Smooth muscle cell (in vitro differentiated cells): ENCODE measurements around the gene SCAI. TPM values are rescaled to one million over a fixed set of nuclear protein-coding genes. Genes with fewer than 3 reads are reported as not detected.
"Not testable (repeated sequence)": the region's sequence is repeated elsewhere in the genome, so short reads cannot be mapped to it uniquely, and the experiment has no call there.

ENCODE experiments used
- DNase-seq: peaks from one replicate; lab custom pipeline; 2025; ENCODE audit not compliant: unreplicated experiment; lab: John Stamatoyannopoulos, UW
- H2AFZ ChIP-seq: fragments of 200-600 bp; sonication (generic); 2 replicates; pipeline ENCODE4 v1.6.0; 2016; ENCODE audit warnings: antibody characterized with exemption, low read depth, mild to moderate bottlenecking
- H3F3A ChIP-seq: fragments of 200-600 bp; sonication (generic); 2 replicates; pipeline ENCODE4 v1.6.0; 2017; ENCODE audit warnings: antibody characterized with exemption, low read depth
- H3K27ac ChIP-seq: fragments of 200-600 bp; sonication (generic); 2 replicates; pipeline ENCODE4 v1.5.1; 2016; ENCODE audit warnings: low read depth, mild to moderate bottlenecking
- H3K27me3 ChIP-seq: fragments of 200-600 bp; sonication (generic); 2 replicates; pipeline ENCODE4 v1.6.1; 2016; ENCODE audit warnings: low read depth, mild to moderate bottlenecking
- H3K36me3 ChIP-seq: fragments of 200-600 bp; sonication (generic); 2 replicates; pipeline ENCODE4 v1.5.1; 2016; ENCODE audit warnings: low read depth
- H3K4me1 ChIP-seq: fragments of 200-600 bp; sonication (generic); 2 replicates; pipeline ENCODE4 v1.5.1; 2016; ENCODE audit warnings: low read depth
- H3K4me2 ChIP-seq: fragments of 200-600 bp; sonication (generic); 2 replicates; pipeline ENCODE4 v1.6.0; 2016; ENCODE audit warnings: mild to moderate bottlenecking
- H3K4me3 ChIP-seq: fragments of 200-600 bp; sonication (generic); 2 replicates; pipeline ENCODE4 v1.5.1; 2016; ENCODE audit warnings: mild to moderate bottlenecking
- H3K79me2 ChIP-seq: fragments of 200-600 bp; sonication (generic); 2 replicates; pipeline ENCODE4 v1.6.0; 2016; ENCODE audit warnings: low read depth, mild to moderate bottlenecking
- H3K9ac ChIP-seq: fragments of 200-600 bp; sonication (generic); 2 replicates; pipeline ENCODE4 v1.6.0; 2016; ENCODE audit warnings: low read depth
- H3K9me3 ChIP-seq: fragments of 200-600 bp; sonication (generic); replicated peaks from 2 replicates; pipeline ENCODE4 v1.5.1; 2016; ENCODE audit warnings: low read depth
- H4K20me1 ChIP-seq: fragments of 200-600 bp; sonication (generic); 2 replicates; pipeline ENCODE4 v1.6.0; 2016; ENCODE audit warnings: low read depth
- CTCF ChIP-seq: fragments of 200-600 bp; sonication (generic); IDR thresholded peaks from 2 replicates; pipeline ENCODE4 v1.5.1; 2017; ENCODE audit warnings: borderline replicate concordance, mild to moderate bottlenecking, antibody characterized with exemption; ENCODE audit not compliant: insufficient read depth, poor library complexity, severe bottlenecking
- WGBS: methylation state at CpG from one replicate; pipeline ENCODE4 v1.1.7; 2016; ENCODE audit warnings: low lambda C conversion rate; 5-methylcytosine and 5-hydroxymethylcytosine counted together
- polyA plus RNA-seq: library from polyadenylated mRNA; unstranded; fragments of >200 nt; fragmentation: Nextera tagmentation; extraction: Ambion mirVana; gene quantifications from 2 replicates; pipeline ENCODE4 v1.2.1, GENCODE V29; 2016
- total RNA-seq: library from RNA; depleted of rRNA; stranded (reverse); fragments of >200 nt; gene quantifications from 2 replicates; pipeline ENCODE4 v1.2.3, GENCODE V29; 2014

Gene SCAI
- total and polyA plus RNA-seq, 2 experiments from 2014 or later: 0.81 to 8.4 TPM

GRCh38 chr9:124968238-124968637 is 175.1 kb downstream of the SCAI start:
- DNase-seq: no peak
- no peaks in the 10 kb centered on the region for H3K27me3 ChIP-seq
- no peak overlapping the region for H3K4me2 ChIP-seq
- no peaks in the 10 kb centered on the region for H4K20me1 ChIP-seq
- no peaks in the 10 kb centered on the region for H3K4me1 ChIP-seq
- no peak overlapping the region for H3K9ac ChIP-seq
- no peaks in the 10 kb centered on the region for H3K9me3 ChIP-seq
- no peak for TF ChIP-seq CTCF
- no peaks in the 10 kb centered on the region for H3K79me2 ChIP-seq
- no peaks in the 10 kb centered on the region for H3F3A ChIP-seq
- no peak overlapping the region for H3K27ac ChIP-seq
- no peak overlapping the region for H3K4me3 ChIP-seq
- no peak overlapping the region for H2AFZ ChIP-seq
- H3K36me3 ChIP-seq: no peaks in the 10 kb centered on the region
- WGBS: 95% methylated on average over 9 of the region's 9 CpGs

- not testable (repeated sequence) for H3K27ac ChIP-seq, H4K20me1 ChIP-seq, H3K4me1 ChIP-seq, H3K9ac ChIP-seq, H3K4me2 ChIP-seq, H3K4me3 ChIP-seq, DNase-seq, H3K36me3 ChIP-seq, H3K9me3 ChIP-seq, H3K79me2 ChIP-seq, H3K27me3 ChIP-seq, H3F3A ChIP-seq, H2AFZ ChIP-seq
- 84% methylated on average over 5 of the region's 5 CpGs for WGBS
Observed at GRCh38 chr9:124965775-124966568, 177.4 kb downstream of the SCAI start.

GRCh38 chr9:124964604-124965003 is 178.7 kb downstream of the SCAI start:
- Histone ChIP-seq H4K20me1 (no peaks in the 10 kb centered on the region), H3K4me3 (no peak overlapping the region), H3K9ac (no peak overlapping the region), H3K27ac (no peak overlapping the region), H2AFZ (no peak overlapping the region), H3K4me1 (no peaks in the 10 kb centered on the region), H3K36me3 (no peaks in the 10 kb centered on the region), H3K9me3 (no peaks in the 10 kb centered on the region), H3K79me2 (no peaks in the 10 kb centered on the region), H3K27me3 (no peaks in the 10 kb centered on the region), H3K4me2 (no peak overlapping the region), H3F3A (no peaks in the 10 kb centered on the region)
- 88% methylated on average over 2 of the region's 2 CpGs for WGBS
- no peak for DNase-seq
- no peak for TF ChIP-seq CTCF

- H3K9ac ChIP-seq: no peak overlapping the region
- no peak for TF ChIP-seq CTCF
- no peaks in the 10 kb centered on the region for H3K27me3 ChIP-seq
- no peaks in the 10 kb centered on the region for H3K9me3 ChIP-seq
- H3F3A ChIP-seq: no peaks in the 10 kb centered on the region
- H3K4me3 ChIP-seq: no peak overlapping the region
- no peaks in the 10 kb centered on the region for H3K79me2 ChIP-seq
- H2AFZ ChIP-seq: no peak overlapping the region
- no peak overlapping the region for H3K4me2 ChIP-seq
- no peaks in the 10 kb centered on the region for H4K20me1 ChIP-seq
- no peak for DNase-seq
- no peaks in the 10 kb centered on the region for H3K4me1 ChIP-seq
- no peak overlapping the region for H3K27ac ChIP-seq
- WGBS: 86% methylated on average over 2 of the region's 2 CpGs
- H3K36me3 ChIP-seq: no peaks in the 10 kb centered on the region
Observed at GRCh38 chr9:124964056-124964455, 179.3 kb downstream of the SCAI start.
